Stimulated activated CD8-positive, alpha-beta memory T cell treated with anti-CD3 and anti-CD28 coated beads, Interleukin-15, amount 100 ng/mL, for 4 hours (primary cell): Measurements from ENCODE around the gene AFAP1L1.

ENCODE experiments used
- DNase-seq, 2 donors: peaks; one replicate each; pipeline ENCODE4 v3.0.0-alpha.2; 2020; ENCODE audit warnings: low read depth in 2 of 2

The AFAP1L1 gene

GRCh38 chr5:149348518-149348917, 76.9 kb downstream of the AFAP1L1 start:
- no peak for DNase-seq

GRCh38 chr5:149349382-149349781, 77.7 kb downstream of the AFAP1L1 start:
- DNase-seq, result no peak

GRCh38 chr5:149352169-149352568, 80.5 kb downstream of the AFAP1L1 start:
- DNase-seq, result no peak

- no peak for DNase-seq
These were observed 82.3 kb downstream of the AFAP1L1 start for GRCh38 chr5:149353911-149354310.

GRCh38 chr5:149355688-149356087, 84.0 kb downstream of the AFAP1L1 start:
- no peak for DNase-seq

GRCh38 chr5:149356391-149356790, 84.7 kb downstream of the AFAP1L1 start:
- no peak for DNase-seq

GRCh38 chr5:149357370-149358293, 86.0 kb downstream of the AFAP1L1 start, which contains the start of gene PCYOX1L:
TSS of gene PCYOX1L (plus strand) at chr5:149358046. CDS start at chr5:149358069, 23 bp downstream.
- DNase-seq, result peak; percentile 80 to 95

- DNase-seq, result no peak
These were observed 86.6 kb downstream of the AFAP1L1 start for GRCh38 chr5:149358294-149358651.

- no peak for DNase-seq
These were observed 87.3 kb downstream of the AFAP1L1 start for GRCh38 chr5:149358868-149359495.

GRCh38 chr5:149360272-149360671, 88.6 kb downstream of the AFAP1L1 start:
- DNase-seq, result no peak

GRCh38 chr5:149362541-149362940, 90.9 kb downstream of the AFAP1L1 start:
- no peak for DNase-seq

- DNase-seq, result no peak
These were observed 91.7 kb downstream of the AFAP1L1 start for GRCh38 chr5:149363358-149363757.

- DNase-seq, result no peak
These were observed 92.3 kb downstream of the AFAP1L1 start for GRCh38 chr5:149363936-149364335.

- no peak for DNase-seq
These were observed 93.1 kb downstream of the AFAP1L1 start for GRCh38 chr5:149364719-149365118.

- no peak for DNase-seq
These were observed 93.8 kb downstream of the AFAP1L1 start for GRCh38 chr5:149365418-149365817.

GRCh38 chr5:149366169-149366729, 94.6 kb downstream of the AFAP1L1 start:
- no peak for DNase-seq

GRCh38 chr5:149367249-149367971, 95.8 kb downstream of the AFAP1L1 start:
- DNase-seq, result peak in 1 of 2 donors; percentile 25

- no peak for DNase-seq
These were observed 96.5 kb downstream of the AFAP1L1 start for GRCh38 chr5:149367972-149368645.

GRCh38 chr5:149370878-149371277, 99.2 kb downstream of the AFAP1L1 start:
- no peak for DNase-seq

- DNase-seq, result peak in 1 of 2 donors; percentile 34
These were observed 99.8 kb downstream of the AFAP1L1 start for GRCh38 chr5:149371296-149371962.
